GM18502 (cell line): ENCODE results near the gene GIPR.
A peak's percentile ranks its signal among the peaks of the same experiment; 100 is the strongest.
"Not testable (repeated sequence)": the region's sequence is repeated elsewhere in the genome, so short reads cannot be mapped to it uniquely, and the experiment has no call there.

Source experiments
- ATAC-seq: cut with Tn5 transposase; IDR thresholded peaks from one replicate; pipeline ENCODE4 v1.9.1; 2021; ENCODE audit warnings: mild to moderate bottlenecking; ENCODE audit not compliant: unreplicated experiment, poor library complexity

The GIPR gene

GRCh38 chr19:45720065-45720464 lies 52.0 kb downstream of the GIPR start:
- not testable (repeated sequence) for ATAC-seq

DNA sequence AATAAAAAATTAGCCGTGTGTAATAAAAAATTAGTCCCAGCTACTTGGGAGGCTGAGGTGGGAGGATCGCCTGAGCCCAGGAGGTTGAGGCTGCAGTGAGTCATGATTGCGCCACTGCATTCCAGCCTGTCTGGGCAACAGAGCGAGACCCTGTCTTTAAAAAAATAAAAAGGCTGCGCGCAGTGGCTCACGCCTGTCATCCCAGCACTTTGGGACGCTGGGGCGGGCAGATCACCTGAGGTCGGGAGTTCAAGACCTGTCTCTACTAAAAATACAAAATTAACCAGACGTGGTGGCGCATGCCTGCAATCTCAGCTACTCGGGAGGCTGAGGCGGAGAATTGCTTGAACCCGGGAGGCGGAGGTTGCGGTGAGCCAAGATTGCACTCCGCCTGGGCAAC lies 60.7 kb downstream of the GIPR start:
- not testable (repeated sequence) for ATAC-seq

DNA sequence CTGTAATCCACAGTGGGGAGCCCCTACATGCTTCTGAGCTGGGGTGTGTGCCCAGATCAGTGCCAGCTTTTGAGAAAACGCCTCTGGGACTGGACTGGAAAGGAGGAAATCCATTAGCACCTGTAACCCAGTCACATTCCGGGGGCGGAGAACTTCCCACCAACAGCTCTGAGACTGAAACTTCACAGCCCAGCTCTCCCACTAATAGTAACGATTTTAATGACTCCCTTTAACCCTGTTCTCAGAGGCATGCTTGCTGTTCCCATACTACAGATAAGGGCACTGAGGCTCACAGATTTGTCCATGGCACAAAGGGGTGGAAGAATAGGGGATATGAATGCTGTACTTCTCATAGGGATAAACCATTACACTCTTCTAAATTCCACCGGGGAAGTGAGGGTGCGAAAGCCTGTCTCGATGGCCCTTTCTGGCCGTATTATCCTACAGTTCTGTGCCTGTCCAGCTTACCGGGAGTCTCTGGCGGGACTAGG lies 61.8 kb downstream of the GIPR start:
- no peak for ATAC-seq

- ATAC-seq = peak; percentile 91
Measured at GRCh38 chr19:45730368-45731288, 62.6 kb downstream of the GIPR start, which contains the start of gene FBXO46. Gene FBXO46 (minus strand): TSS chr19:45730896. CDS start chr19:45713495, 17,401 bp downstream.
